Cortex of kidney (tissue), 1 donor: ENCODE results near the gene GPALPP1.
"Not testable (repeated sequence)": the region's sequence is repeated elsewhere in the genome, so short reads cannot be mapped to it uniquely, and the experiment has no call there.

Source experiments
- DNase-seq: peaks from one replicate; lab custom pipeline; 2025; lab: John Stamatoyannopoulos, UW

Gene GPALPP1

GRCh38 chr13:45007225-45007624 lies 17.9 kb downstream of the GPALPP1 start:
- no peak for DNase-seq

DNA sequence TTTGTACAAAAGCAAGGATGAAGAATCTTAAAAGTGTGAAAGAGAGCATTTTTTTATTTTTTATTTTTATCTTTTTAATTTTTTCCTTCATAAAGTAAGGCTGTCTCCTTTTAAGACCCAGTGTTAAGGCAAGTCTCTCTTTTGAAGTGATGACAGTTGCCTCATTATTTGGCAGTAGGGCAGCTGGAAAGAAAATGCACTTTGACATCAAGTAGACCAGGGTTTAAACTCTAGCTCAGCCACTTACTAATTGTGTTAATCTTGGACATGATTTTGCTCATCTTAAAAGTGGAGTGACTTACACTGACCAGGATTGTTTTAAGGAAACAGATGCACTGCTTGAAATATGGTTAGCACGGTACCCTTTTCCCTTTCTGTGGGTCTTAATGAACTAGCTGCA lies 18.5 kb downstream of the GPALPP1 start:
- DNase-seq = no peak

GRCh38 chr13:45011198-45011597 lies 21.9 kb downstream of the GPALPP1 start:
- no peak for DNase-seq

DNA sequence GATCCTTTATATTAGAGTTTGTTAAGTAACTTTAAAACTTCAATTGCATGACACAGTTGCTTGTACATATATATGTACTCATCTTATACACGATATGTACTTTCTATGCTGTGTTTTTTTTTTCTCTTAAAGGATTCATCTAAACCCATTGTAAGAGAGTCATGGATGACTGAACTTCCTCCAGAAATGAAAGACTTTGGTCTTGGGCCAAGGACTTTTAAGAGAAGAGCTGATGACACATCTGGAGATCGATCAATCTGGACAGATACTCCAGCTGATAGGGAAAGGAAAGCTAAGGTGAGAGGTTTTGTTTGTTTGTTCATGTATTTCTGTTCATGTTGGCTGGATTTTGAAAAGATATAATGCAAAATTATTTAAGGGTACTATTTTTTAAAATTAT lies 26.0 kb downstream of the GPALPP1 start:
- no peak for DNase-seq

GRCh38 chr13:45016792-45017425 lies 27.6 kb downstream of the GPALPP1 start:
- DNase-seq = no peak

GRCh38 chr13:45019981-45020380 lies 30.6 kb downstream of the GPALPP1 start:
- not testable (repeated sequence) for DNase-seq

DNA sequence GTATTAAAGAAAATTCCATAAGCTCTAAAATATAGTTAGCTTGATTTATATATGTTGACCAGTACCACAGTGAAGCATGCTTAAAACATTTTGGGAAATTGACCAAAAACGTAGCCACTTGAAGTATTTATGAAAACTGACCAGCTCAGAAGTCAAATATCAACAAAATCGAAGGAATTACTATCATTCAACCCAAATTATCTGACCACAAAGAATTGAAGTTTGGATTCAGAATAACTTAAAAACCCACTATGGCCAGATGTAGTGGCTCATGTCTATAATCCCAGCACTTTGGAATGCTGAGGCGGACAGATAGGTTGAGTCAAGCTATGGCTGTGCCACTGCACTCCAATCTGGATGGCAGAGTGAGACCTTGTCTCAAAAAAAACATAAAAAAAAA lies 31.9 kb downstream of the GPALPP1 start:
- DNase-seq = no peak

- DNase-seq = no peak
Observed at GRCh38 chr13:45024847-45025246, 35.5 kb downstream of the GPALPP1 start.

DNA sequence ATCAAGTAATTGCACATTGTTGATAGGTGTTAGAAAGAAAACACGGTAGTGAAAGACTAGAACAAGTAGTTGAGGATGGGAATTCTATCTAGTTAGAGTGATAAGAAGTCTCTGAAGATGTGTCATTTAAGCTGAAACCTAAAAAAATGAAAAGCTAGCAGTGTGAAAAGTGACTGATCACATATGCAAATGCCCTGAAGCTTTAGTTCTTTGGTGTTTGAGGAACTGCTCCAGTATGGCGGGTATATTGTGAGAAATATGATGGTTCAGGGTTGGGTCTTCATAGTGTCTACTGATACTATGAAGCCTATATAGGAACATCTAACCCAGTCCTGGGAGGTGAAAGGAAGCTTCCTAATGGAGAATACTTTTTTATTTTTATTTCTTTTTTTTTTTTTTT lies 45.0 kb downstream of the GPALPP1 start:
- no peak for DNase-seq

DNA sequence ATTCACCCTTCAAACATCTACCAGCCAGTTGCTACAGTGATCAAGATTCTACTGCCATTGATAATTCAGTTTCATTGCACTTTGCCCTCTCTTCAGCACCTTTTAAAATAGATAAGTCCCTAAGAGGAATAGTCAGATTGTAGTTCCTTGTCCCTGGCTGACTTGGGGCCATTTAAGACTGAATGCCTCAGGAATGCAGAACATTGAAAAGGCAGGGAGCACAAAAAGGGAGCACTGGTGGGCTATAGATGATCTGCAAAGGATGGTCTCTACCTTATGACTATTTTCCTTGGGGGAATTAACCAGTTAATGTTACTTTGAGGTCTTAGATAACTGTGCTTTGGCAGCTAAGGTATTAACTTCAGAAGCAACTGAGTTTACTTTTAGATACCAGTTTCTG lies 46.9 kb downstream of the GPALPP1 start:
- DNase-seq = no peak

DNA sequence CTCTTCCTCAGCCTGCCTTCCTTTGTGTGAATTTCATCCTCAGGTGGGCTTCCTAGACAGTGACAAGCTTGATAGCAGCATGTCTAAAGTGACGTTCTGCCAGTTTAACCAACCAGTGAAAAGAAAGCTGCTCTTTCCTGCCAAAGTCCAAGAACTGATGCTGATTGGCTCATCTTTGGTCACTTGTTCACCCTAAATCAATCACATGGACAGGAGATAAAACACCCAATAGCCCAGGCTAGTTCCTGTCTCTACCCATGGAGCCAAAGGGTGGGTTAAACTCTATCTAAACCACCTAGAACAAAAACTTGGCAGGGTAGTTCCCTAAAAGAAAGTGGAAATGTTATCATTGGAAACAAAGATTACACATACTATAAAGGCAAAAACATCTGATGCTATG lies 50.8 kb downstream of the GPALPP1 start:
- no peak for DNase-seq

DNA sequence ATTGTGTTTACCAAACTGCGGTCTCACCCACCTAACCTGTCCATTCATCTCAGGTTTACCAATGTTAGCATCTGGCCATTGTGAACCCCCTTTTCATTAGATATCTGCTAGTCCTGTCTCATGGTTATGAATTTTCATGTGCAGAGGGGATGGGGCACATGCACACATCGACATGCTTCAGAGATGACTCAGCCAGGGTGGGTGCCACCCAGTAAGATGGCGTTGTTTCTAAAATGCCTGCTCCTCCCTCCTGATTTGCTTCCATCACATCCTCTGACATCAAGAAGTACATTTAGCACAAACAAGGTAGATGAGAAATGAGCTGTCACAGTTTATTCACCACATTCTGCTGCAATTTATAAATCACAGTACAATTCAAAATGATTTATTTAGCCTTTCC lies 51.3 kb downstream of the GPALPP1 start:
- no peak for DNase-seq

DNA sequence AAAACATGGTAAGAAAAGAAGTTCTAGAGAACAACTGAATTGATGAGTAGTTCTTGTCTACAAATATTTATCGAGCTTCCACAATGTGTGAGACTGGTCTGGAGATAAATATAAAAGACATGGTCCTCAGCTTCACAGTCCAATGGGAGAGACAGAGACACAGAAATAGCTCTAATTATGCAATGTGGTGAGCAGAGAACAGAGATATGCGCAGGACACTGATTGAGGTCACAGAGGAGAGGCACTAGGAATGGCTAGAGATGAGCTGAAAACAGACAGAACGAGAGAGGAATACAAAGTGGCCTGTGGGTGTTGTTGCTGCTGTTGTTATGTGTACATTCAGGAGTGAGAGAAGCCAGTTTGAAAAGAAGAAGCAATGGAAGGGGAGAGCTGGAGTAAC lies 53.2 kb downstream of the GPALPP1 start:
- DNase-seq = no peak

GRCh38 chr13:45046445-45046844 lies 57.1 kb downstream of the GPALPP1 start:
- DNase-seq = no peak

GRCh38 chr13:45047394-45048310 lies 58.3 kb downstream of the GPALPP1 start:
- DNase-seq = no peak

- no peak for DNase-seq
Observed at GRCh38 chr13:45048890-45049407, 59.6 kb downstream of the GPALPP1 start.

DNA sequence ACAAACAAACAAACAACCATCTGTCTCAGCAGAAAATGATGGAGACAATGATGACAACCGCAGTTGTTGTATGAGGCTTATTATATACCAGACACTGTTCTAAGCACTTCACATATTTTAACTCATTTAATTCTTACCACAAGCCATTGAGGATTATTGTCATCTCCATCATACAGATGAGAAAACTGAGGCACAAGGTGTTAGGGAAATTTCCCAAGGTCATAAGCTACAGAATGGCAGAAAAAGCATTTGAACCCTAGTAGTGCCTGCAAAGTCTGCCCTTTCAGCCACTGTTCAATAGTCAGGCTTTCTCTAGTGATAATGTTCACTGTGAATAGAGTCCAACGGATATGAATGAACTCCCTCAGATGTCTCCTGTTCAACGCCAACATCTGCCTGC lies 60.1 kb downstream of the GPALPP1 start:
- DNase-seq = no peak

DNA sequence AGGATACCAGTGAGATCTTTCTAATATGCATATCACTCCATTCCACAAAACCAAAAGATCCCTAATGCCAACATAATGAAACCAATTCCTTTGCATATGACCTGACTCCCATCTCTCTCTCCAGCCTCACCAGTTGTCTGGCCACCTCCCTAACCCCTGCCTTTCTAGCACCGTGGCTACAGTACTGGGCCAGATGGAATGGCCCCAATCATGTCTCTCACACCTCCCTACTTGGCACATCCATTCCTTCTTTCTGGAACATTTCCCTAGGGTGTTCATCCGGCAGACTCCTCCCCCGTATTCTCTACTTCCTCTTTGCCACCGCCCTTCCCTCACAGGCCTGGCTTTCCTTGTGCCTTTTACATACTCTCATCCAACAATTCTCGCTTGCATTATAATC lies 62.0 kb downstream of the GPALPP1 start:
- DNase-seq = no peak

GRCh38 chr13:45055198-45055901 lies 66.0 kb downstream of the GPALPP1 start:
- no peak for DNase-seq

DNA sequence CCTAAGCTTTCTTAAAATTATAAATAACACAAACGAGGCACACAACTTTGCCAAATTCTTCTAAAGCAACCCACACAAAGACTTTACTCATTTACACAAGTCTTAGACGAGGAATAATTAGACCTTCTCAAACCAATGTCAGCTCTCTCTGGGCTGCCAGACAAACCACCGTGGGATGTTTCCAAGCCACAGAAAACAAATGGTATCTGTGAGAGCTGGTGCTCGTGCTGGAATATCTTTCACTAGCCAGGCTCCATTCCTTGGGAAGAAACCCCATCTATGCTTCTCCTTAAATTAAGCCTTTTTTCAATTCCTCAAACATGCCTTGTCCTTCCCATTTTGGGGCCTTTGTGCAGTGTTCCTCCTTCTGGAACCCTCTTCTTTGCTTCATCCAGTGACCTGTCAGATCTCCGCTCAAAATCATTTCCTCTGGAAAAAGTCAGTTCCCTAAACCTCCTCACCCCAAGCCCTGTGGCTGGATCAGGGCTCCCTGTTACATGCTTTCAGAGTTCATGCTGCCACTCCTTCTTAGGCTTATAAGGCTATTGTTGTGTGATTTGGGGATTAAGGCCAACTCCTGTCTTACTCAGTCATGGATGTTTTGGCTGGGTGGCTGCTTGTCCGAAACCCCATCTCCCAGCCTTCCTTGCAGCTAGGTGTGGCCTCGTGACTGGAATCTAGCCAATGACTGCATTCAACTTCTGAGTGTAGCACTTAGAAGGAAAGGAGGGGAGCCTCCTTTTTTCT lies 66.7 kb downstream of the GPALPP1 start:
- no peak for DNase-seq

- no peak for DNase-seq
Observed at GRCh38 chr13:45060062-45060461, 70.7 kb downstream of the GPALPP1 start.
